ES-I3 (cell line): Measurements from ENCODE around the gene SRSF3.

Experiments used
- H3K36me3 ChIP-seq: 2 replicates; pipeline ENCODE4 v1.6.1; 2013; ENCODE audit warnings: mild to moderate bottlenecking, low read length, control low read depth, moderate library complexity; ENCODE audit not compliant: insufficient read depth
- H3K4me1 ChIP-seq: 2 replicates; pipeline ENCODE4 v1.6.1; 2013; ENCODE audit warnings: mild to moderate bottlenecking, control low read depth, low read length; ENCODE audit not compliant: insufficient read depth
- H3K9ac ChIP-seq: 2 replicates; pipeline ENCODE4 v1.6.1; 2013; ENCODE audit warnings: low read depth, mild to moderate bottlenecking, low read length, moderate library complexity
- H3K9me3 ChIP-seq: 2 replicates; pipeline ENCODE4 v1.6.1; 2013; ENCODE audit warnings: mild to moderate bottlenecking, low read length, moderate library complexity; ENCODE audit not compliant: control insufficient read depth, insufficient read depth

SRSF3 gene

GRCh38 chr6:36616893-36617521 lies 22.8 kb downstream of the SRSF3 start:
- Histone ChIP-seq H3K4me1 (0 out of 2 replicates have a peak, but pooled peaks cover 7% of the 10 kb centered on the region), H3K9ac (no peak overlapping the region), H3K36me3 (peaks cover 1% of the 10 kb centered on the region; the same call in 1 of the 2 replicates), H3K9me3 (no peaks in the 10 kb centered on the region)

DNA sequence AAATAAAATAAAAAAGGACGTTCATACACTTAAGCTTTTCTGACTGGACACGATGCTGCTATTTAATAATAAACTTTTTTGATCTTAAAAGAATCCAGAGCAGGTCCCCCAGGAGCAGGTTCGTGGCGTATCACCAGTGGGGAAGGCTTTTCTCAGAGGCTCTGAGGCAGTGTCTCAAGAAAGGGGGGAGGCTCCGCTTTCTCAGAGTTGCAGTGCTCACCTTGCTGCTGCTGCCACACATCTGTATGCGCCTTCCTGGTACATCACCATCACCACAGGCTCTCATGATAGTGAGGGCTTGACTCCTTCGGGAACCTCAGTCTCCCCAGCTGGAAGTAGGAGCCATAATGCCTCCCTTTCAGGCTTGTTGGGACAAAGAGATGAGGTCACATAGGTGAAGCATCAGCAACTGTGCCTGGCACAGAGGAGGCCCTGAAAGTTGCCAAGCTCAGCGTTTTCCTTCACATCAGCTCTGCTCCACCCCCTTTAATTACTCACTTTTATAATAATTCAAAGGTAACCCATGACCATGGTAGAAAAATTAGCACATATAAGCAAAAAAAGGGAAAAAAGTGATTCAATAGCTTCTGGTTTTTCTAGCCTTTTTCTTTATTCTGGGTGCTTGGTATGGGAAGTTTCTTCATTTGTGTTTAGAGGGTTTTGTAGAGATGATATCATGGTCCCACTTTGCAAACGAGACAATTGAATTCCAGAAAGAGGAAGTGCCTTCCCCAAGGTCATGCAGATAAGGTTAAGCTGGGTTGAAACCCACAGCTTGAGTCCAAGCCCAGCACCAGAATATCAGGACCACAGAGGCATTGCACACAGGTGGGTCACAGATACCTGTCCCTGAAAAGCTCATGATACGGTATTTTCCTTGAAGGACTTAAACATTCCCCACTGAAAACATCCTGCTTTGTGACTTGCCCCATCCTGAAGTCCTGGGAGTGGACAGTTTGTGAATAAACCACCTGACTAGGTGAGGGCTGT lies 24.5 kb downstream of the SRSF3 start:
- Histone ChIP-seq H3K4me1 (0 out of 2 replicates have a peak, but pooled peaks cover 7% of the 10 kb centered on the region), H3K9ac (no peak overlapping the region), H3K36me3 (no peaks in the 10 kb centered on the region), H3K9me3 (no peaks in the 10 kb centered on the region)

DNA sequence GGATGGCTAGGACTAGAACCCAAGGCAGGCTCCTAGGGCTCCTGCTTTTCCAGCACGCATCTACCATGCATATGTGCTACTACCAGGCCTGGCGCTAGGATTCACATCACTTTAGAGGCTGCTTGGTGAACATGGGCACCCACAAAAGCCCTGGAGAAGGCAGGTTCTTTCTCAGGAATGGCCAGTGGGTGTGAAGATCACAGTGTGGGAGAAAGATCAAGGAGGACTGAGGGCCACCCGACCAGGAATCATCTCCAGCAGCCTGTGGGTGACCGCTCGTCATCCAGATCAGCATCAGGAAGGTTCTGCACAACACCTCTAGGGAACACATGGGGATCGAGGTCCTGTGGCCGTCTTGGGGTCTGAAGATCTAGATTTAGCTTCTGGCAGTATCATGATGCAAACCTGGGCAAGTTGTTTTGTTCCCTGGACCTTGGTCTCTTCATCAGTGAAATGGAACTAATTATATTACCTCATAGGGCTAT lies 27.3 kb downstream of the SRSF3 start:
- H3K9me3 ChIP-seq, result no peaks in the 10 kb centered on the region
- 0 out of 2 replicates have a peak, but pooled peaks cover 9% of the 10 kb centered on the region for H3K4me1 ChIP-seq
- H3K9ac ChIP-seq, result no peak overlapping the region

DNA sequence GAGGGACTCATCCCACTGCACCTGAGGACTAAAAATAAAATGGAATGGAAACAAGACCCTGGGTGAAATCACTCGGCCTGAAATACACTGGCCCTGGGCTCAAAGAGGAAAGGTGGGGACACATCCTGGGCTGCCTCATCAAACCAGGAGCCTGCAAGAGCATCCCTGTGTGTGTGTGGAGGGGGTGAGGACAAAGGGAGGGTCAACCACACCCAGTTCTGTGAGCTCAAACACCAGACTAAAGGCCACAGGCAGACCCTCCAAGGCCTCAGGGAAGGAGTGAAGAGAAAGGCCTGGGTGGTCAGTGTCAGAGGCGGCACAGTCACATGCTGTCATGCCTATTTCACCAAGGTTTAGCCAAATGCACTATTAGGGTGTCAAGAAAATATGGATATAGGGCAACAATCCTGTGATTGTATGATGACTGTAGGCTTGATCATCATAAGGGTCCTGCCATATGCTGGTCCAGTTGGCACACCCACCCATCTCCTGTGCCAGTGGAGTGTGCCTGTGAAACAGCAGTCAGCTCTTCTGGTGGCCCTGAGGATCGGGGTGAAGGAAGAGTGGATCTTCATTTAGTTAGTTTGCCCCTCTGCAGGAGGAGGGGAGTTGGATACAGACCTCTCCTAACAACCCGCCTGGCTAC lies 28.9 kb downstream of the SRSF3 start:
- H3K9ac ChIP-seq, result no peak overlapping the region
- 0 out of 2 replicates have a peak, but pooled peaks cover 9% of the 10 kb centered on the region for H3K4me1 ChIP-seq
- H3K9me3 ChIP-seq, result no peaks in the 10 kb centered on the region
- no peaks in the 10 kb centered on the region for H3K36me3 ChIP-seq

More for the DNA sequence above, 27.3 kb downstream of the SRSF3 start:
- H3K36me3 ChIP-seq, result no peaks in the 10 kb centered on the region

DNA sequence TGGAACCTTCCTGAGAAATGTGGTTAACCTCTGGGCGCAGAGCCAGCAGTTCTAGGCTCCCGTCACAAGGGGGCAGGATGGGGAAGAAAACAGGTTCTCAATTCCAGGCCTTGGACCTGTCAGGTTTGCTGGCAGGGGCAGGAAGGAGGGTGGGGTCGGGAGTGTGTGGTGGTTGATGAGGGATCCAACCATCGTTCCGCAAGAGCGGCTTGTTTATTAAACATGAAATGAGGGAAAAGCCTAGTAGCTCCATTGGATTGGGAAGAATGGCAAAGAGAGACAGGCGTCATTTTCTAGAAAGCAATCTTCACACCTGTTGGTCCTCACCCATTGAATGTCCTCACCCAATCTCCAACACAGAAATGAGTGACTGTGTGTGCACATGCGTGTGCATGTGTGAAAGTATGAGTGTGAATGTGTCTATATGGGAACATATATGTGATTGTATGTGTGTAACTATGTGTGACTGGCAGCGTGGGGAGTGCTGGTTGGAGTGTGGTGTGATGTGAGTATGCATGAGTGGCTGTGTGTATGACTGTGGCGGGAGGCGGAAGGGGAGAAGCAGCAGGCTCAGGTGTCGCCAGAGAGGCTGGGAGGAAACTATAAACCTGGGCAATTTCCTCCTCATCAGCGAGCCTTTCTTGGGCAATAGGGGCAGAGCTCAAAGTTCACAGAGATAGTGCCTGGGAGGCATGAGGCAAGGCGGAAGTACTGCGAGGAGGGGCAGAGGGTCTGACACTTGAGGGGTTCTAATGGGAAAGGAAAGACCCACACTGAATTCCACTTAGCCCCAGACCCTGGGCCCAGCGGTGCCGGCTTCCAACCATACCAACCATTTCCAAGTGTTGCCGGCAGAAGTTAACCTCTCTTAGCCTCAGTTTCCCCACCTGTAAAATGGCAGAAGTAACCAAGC lies 29.6 kb downstream of the SRSF3 start:
- 0 out of 2 replicates have a peak, but pooled peaks cover 5% of the 10 kb centered on the region for H3K4me1 ChIP-seq
- no peak overlapping the region for H3K9ac ChIP-seq
- no peaks in the 10 kb centered on the region for H3K9me3 ChIP-seq
- no peaks in the 10 kb centered on the region for H3K36me3 ChIP-seq

DNA sequence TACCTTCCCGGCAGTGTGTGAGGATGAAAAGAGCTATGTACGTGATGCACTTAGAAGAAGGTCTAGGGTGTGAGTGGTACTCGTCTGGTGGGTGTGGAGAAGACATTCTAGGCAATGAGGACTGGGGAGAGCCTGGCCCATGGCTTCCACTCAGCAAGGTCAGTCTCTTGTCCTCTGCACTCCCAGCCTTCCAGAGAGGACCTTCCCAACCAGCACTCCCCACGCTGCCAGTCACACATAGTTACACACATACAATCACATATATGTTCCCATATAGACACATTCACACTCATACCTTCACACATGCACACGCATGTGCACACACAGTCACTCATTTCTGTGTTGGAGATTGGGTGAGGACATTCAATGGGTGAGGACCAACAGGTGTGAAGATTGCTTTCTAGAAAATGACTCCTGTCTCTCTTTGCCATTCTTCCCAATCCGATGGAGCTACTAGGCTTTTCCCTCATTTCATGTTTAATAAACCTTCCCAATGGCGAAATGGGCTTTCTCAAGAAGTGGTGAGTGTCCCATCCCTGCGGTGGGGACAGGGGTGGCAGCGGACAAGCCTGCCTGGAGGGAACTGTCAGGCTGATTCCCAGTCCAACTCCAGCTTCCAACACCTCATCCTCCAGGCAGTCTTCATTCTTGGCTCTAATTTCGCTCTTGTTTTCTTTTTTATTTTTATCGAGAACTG lies 30.4 kb downstream of the SRSF3 start:
- H3K36me3 ChIP-seq, result no peaks in the 10 kb centered on the region
- H3K4me1 ChIP-seq, result 0 out of 2 replicates have a peak, but pooled peaks cover 3% of the 10 kb centered on the region
- no peak overlapping the region for H3K9ac ChIP-seq
- no peaks in the 10 kb centered on the region for H3K9me3 ChIP-seq

GRCh38 chr6:36625158-36625919 lies 31.2 kb downstream of the SRSF3 start:
- Histone ChIP-seq H3K9ac (no peak overlapping the region), H3K9me3 (no peaks in the 10 kb centered on the region), H3K4me1 (0 out of 2 replicates have a peak, but pooled peaks cover 3% of the 10 kb centered on the region), H3K36me3 (no peaks in the 10 kb centered on the region)

DNA sequence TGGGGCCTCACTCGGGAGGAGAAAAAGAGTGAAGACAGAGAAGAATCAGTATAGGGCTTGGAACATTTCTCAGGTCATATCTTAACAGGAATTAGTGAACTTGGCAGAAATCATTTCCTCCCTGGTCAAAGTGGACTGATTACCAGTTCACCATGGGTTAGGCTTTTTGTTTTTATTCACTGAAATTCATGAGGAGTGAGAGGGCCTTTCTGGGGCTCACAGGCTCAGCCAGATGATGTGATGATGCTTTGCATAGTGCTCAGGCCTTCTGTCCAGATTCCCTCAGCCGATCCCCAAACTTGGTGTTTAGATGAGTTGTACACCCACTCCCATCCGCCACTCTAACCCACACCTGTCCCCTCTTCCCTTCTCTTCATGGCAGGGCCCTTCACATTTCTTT lies 32.5 kb downstream of the SRSF3 start:
- no peaks in the 10 kb centered on the region for H3K9me3 ChIP-seq
- no peak overlapping the region for H3K9ac ChIP-seq
- peaks cover 3% of the 10 kb centered on the region; the same call in 1 of the 2 replicates for H3K4me1 ChIP-seq
- H3K36me3 ChIP-seq, result no peaks in the 10 kb centered on the region

DNA sequence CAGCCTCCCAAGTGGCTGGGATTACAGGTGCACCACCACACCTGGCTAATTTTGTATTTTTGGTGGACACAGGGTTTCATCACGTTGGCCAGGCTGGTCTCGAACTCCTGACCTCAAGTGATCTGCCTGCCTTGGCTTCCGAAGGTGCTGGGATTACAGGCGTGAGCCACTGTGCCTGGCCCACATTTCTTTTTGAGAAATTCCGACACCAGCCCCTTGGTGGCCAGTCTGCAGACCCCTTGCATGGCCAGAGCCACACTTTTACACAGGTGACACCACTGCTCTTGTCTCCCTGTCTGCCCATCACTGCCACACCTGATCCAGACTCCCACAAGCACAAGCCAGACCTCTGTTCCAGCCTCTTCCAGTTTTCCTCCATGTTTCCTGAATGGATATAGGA lies 33.0 kb downstream of the SRSF3 start:
- Histone ChIP-seq H3K9me3 (no peaks in the 10 kb centered on the region), H3K4me1 (peaks cover 3% of the 10 kb centered on the region; the same call in 1 of the 2 replicates), H3K9ac (no peak overlapping the region), H3K36me3 (no peaks in the 10 kb centered on the region)

GRCh38 chr6:36627801-36628246 lies 33.7 kb downstream of the SRSF3 start:
- Histone ChIP-seq H3K36me3 (no peaks in the 10 kb centered on the region), H3K4me1 (peaks cover 3% of the 10 kb centered on the region; the same call in 1 of the 2 replicates), H3K9ac (no peak overlapping the region), H3K9me3 (no peaks in the 10 kb centered on the region)

GRCh38 chr6:36629784-36630183 lies 35.6 kb downstream of the SRSF3 start:
- Histone ChIP-seq H3K4me1 (peaks cover 3% of the 10 kb centered on the region; the same call in 1 of the 2 replicates), H3K9me3 (no peaks in the 10 kb centered on the region), H3K36me3 (no peaks in the 10 kb centered on the region), H3K9ac (no peak overlapping the region)

DNA sequence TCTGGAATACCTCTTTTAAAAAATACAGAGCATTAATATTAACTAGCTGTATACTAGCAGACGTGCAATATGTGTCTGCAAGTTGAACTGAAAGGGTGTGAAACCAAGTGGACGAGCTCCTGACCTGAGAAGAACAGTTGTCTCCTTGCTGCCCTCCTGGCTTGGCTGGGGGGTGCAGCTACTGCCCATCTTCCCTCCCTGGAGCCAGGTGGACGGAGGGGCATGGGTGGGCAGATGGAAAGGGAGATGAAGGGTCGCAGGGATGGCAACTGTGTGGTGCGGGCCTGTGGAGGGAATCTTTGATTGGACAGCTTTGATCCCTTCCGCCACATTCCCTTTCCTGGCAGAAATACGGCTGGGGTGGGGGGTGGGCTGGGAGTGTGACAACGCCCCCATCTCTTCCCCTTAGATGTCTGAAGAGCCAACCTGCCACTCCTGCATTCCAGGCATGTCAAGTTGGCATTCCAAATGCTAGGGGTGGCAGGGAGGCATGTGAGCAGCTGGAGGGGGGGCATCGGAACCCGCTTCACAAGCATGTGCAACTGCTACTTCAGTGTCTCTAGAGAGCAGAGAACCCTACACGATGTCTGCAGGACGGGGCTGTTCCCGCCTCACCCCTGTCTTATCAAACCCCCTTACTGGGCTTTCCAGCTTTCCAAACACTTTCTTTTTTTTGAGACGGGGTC lies 37.3 kb downstream of the SRSF3 start:
- Histone ChIP-seq H3K9ac (no peak overlapping the region), H3K9me3 (no peaks in the 10 kb centered on the region), H3K36me3 (no peaks in the 10 kb centered on the region), H3K4me1 (no peaks in the 10 kb centered on the region; the same call in 1 of the 2 replicates)
